Measurements from ENCODE around the gene SLC22A16.

The SLC22A16 gene

DNA sequence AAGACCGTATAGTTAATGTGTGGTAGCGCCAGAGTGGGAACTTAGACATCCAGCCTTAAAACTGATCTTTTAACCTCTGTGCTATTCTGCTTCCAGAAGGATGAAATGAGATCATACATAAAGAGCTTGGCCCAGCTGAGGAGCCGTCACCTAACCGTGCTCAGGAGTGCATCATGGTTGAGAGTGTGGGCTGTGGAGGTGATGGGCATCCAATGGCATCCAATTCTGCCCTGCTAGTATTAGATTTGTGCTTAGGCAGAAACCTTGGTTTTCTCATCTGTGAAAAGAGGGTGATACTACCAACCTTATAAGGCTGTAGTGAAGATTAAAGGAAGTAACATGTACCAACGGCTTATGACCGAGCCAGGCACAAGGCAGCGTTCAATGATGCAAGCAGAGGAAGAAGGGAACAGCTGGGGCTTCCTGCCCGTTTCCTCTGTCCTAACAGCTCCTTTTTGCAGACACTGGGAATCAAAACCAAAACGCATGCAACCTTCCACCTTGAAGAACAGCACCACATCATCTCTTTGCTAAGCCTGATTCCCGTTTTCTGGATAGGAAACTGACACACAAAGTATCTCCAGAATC, 1.3 kb downstream of the SLC22A16 start:
- Histone ChIP-seq H3K4me1 (ENCODE audit: control insufficient read depth, insufficient read depth, low read depth, low read length) (no peaks in the 10 kb centered on the region), H3K14ac (ENCODE audit: low read length in 2 of 2) (no peak overlapping the region), H4K91ac (ENCODE audit: low read length) (no peak overlapping the region), H3K9me3 (ENCODE audit: control insufficient read depth, low read length) (no peaks in the 10 kb centered on the region), H3K23ac (ENCODE audit: low read length in 2 of 2) (no peak overlapping the region), H3K18ac (ENCODE audit: low read depth in 1 of 2, low read length in 2 of 2) (no peak overlapping the region), H4K8ac (ENCODE audit: low read length) (no peak overlapping the region), H3K79me1 (replicated peaks; ENCODE audit: low read length, poor library complexity, severe bottlenecking) (no peaks in the 10 kb centered on the region), H3K36me3 (ENCODE audit: control insufficient read depth in 1 of 2, insufficient read depth in 2 of 2, low read depth in 1 of 2, low read length in 2 of 2) (no peaks in the 10 kb centered on the region), H3K4me2 (ENCODE audit: low read length, poor library complexity, severe bottlenecking) (no peak overlapping the region), H2AK5ac (ENCODE audit: low read length, severe bottlenecking) (no peak overlapping the region), H2AFZ (ENCODE audit: low read depth, low read length) (no peak overlapping the region), H2BK12ac (ENCODE audit: low read length in 2 of 2) (no peak overlapping the region), H3K27me3 (ENCODE audit: control insufficient read depth in 1 of 2, insufficient read depth in 1 of 2, low read length in 2 of 2) (peaks cover 8 to 67% of the 10 kb centered on the region in 2 experiments), H2BK120ac (ENCODE audit: low read depth, low read length) (no peak overlapping the region), H3K4ac (ENCODE audit: low read depth in 1 of 2, low read length in 2 of 2) (no peak overlapping the region), H3K27ac (ENCODE audit: low read length, poor library complexity, severe bottlenecking) (no peak overlapping the region), H3K4me3 (ENCODE audit: insufficient read depth in 1 of 2, low read depth in 1 of 2, low read length in 2 of 2) (no peak overlapping the region), H3K9ac (ENCODE audit: low read length) (no peak overlapping the region), H2BK5ac (ENCODE audit: low read depth, low read length, poor library complexity, severe bottlenecking) (no peak overlapping the region), H2BK15ac (ENCODE audit: low read depth, poor library complexity, severe bottlenecking) (no peak overlapping the region)
- no peak for DNase-seq
- 86% methylated on average over 8 of the region's 10 CpGs for WGBS

DNA sequence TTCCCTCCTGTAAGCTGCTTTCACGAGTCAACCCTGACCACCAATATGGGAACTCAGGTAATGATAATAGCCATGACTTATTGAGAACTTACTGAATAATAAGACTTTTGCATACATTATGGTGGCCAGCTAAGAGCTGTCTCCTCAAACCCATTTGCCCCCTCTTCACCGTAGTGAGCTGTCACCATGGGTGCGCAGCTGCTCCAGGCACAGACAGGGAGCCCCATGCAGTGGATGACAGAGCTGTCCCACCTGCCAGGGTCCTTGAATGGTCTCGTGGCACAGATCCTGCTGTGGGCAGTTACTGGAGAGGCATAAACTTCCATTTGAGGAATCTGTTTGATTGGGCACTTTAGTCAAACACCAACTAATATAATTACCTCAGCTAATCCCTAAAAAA, 1.9 kb downstream of the SLC22A16 start:
- H2BK12ac ChIP-seq (ENCODE audit: low read length in 2 of 2): no peak overlapping the region
- no peak for DNase-seq
- H4K91ac ChIP-seq (ENCODE audit: low read length): no peak overlapping the region
- H3K14ac ChIP-seq (ENCODE audit: low read length in 2 of 2): no peak overlapping the region
- H2BK5ac ChIP-seq (ENCODE audit: low read depth, low read length, poor library complexity, severe bottlenecking): no peak overlapping the region
- 92% methylated on average over 2 of the region's 4 CpGs for WGBS
- H2BK120ac ChIP-seq (ENCODE audit: low read depth, low read length): no peak overlapping the region
- H2AFZ ChIP-seq (ENCODE audit: low read depth, low read length): no peak overlapping the region
- no peaks in the 10 kb centered on the region for H3K36me3 ChIP-seq (ENCODE audit: control insufficient read depth in 1 of 2, insufficient read depth in 2 of 2, low read depth in 1 of 2, low read length in 2 of 2)
- H3K4ac ChIP-seq (ENCODE audit: low read depth in 1 of 2, low read length in 2 of 2): no peak overlapping the region
- H3K9ac ChIP-seq (ENCODE audit: low read length): no peak overlapping the region
- no peaks in the 10 kb centered on the region for H3K9me3 ChIP-seq (ENCODE audit: control insufficient read depth, low read length)
- H3K23ac ChIP-seq (ENCODE audit: low read length in 2 of 2): no peak overlapping the region
- H3K4me3 ChIP-seq (ENCODE audit: insufficient read depth in 1 of 2, low read depth in 1 of 2, low read length in 2 of 2): no peak overlapping the region
- H2AK5ac ChIP-seq (ENCODE audit: low read length, severe bottlenecking): no peak overlapping the region
- H3K18ac ChIP-seq (ENCODE audit: low read depth in 1 of 2, low read length in 2 of 2): no peak overlapping the region
- H3K27ac ChIP-seq (ENCODE audit: low read length, poor library complexity, severe bottlenecking): no peak overlapping the region
- no peak overlapping the region for H4K8ac ChIP-seq (ENCODE audit: low read length)
- H3K79me1 ChIP-seq (replicated peaks; ENCODE audit: low read length, poor library complexity, severe bottlenecking): no peaks in the 10 kb centered on the region
- no peaks in the 10 kb centered on the region for H3K4me1 ChIP-seq (ENCODE audit: control insufficient read depth, insufficient read depth, low read depth, low read length)
- no peak overlapping the region for H2BK15ac ChIP-seq (ENCODE audit: low read depth, poor library complexity, severe bottlenecking)
- peaks cover 9 to 63% of the 10 kb centered on the region in 2 experiments for H3K27me3 ChIP-seq (ENCODE audit: control insufficient read depth in 1 of 2, insufficient read depth in 1 of 2, low read length in 2 of 2)
- no peak overlapping the region for H3K4me2 ChIP-seq (ENCODE audit: low read length, poor library complexity, severe bottlenecking)

DNA sequence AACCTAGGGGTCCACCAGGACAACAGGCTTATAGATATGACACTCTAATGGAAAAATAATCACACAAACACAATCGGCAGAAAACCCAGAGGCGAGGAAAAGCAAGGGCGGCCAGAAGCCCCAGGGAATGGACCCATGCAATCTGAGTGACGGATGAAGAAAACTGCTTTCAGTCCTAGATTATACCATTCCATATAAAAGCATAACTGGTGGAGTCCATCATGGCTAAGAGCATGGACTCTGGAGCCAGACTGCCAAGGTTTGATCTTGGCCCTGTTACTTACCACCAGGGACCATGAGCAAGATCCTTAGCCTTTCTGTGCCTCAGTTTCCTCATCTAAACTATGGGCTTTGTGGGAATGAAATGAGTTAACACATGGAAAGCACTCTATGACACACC, 3.7 kb downstream of the SLC22A16 start:
- H3K36me3 ChIP-seq (ENCODE audit: control insufficient read depth in 1 of 2, insufficient read depth in 2 of 2, low read depth in 1 of 2, low read length in 2 of 2): no peaks in the 10 kb centered on the region
- no peak overlapping the region for H4K91ac ChIP-seq (ENCODE audit: low read length)
- no peaks in the 10 kb centered on the region for H3K4me1 ChIP-seq (ENCODE audit: control insufficient read depth, insufficient read depth, low read depth, low read length)
- no peak overlapping the region for H3K23ac ChIP-seq (ENCODE audit: low read length in 2 of 2)
- H3K14ac ChIP-seq (ENCODE audit: low read length in 2 of 2): no peak overlapping the region
- no peak overlapping the region for H3K18ac ChIP-seq (ENCODE audit: low read depth in 1 of 2, low read length in 2 of 2)
- H3K79me1 ChIP-seq (replicated peaks; ENCODE audit: low read length, poor library complexity, severe bottlenecking): no peaks in the 10 kb centered on the region
- no peak overlapping the region for H3K27ac ChIP-seq (ENCODE audit: low read length, poor library complexity, severe bottlenecking)
- H3K4me2 ChIP-seq (ENCODE audit: low read length, poor library complexity, severe bottlenecking): no peak overlapping the region
- H2BK120ac ChIP-seq (ENCODE audit: low read depth, low read length): no peak overlapping the region
- no peak overlapping the region for H2BK12ac ChIP-seq (ENCODE audit: low read length in 2 of 2)
- no peak overlapping the region for H3K4ac ChIP-seq (ENCODE audit: low read depth in 1 of 2, low read length in 2 of 2)
- no peak overlapping the region for H4K8ac ChIP-seq (ENCODE audit: low read length)
- no peak overlapping the region for H3K4me3 ChIP-seq (ENCODE audit: insufficient read depth in 1 of 2, low read depth in 1 of 2, low read length in 2 of 2)
- no peak for DNase-seq
- no peaks in the 10 kb centered on the region for H3K9me3 ChIP-seq (ENCODE audit: control insufficient read depth, low read length)
- H3K9ac ChIP-seq (ENCODE audit: low read length): no peak overlapping the region
- H3K27me3 ChIP-seq (ENCODE audit: control insufficient read depth in 1 of 2, insufficient read depth in 1 of 2, low read length in 2 of 2): peaks cover 6 to 52% of the 10 kb centered on the region in 2 experiments
- 95% methylated on average over 4 of the region's 4 CpGs for WGBS
- no peak overlapping the region for H2BK15ac ChIP-seq (ENCODE audit: low read depth, poor library complexity, severe bottlenecking)
- H2AFZ ChIP-seq (ENCODE audit: low read depth, low read length): no peak overlapping the region
- H2AK5ac ChIP-seq (ENCODE audit: low read length, severe bottlenecking): no peak overlapping the region
- no peak overlapping the region for H2BK5ac ChIP-seq (ENCODE audit: low read depth, low read length, poor library complexity, severe bottlenecking)

DNA sequence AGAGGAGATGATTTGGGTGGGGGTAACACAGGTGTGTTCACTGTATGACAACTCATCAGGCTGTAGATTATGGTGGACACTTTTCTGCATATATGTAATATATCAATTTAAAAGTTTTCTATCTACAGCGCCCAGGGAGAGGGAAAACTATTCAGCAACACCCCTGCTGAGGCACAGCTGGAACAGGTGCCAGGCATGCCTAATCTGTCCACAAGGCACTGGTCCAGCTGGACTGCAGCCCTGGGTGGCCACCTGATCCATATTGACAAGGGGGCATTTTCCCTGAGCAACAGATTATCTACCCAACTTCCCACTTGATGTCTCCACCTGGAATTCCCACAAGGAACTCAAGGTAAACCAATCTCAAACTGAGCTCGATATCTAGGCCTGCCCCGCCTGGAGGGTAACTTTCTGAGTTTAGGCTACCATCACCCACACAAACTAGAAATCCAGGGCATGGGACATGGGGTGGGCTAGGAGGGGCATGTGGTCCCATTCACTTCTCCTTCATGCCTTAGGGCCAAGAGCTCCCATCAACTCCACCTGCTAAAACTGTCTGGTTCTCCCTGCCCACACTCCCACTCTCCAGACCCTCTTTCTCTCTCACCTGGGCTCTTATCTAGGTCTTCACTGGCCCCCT, 4.6 kb downstream of the SLC22A16 start:
- H3K9me3 ChIP-seq (ENCODE audit: control insufficient read depth, low read length): no peaks in the 10 kb centered on the region

More for the DNA sequence above, 4.6 kb downstream of the SLC22A16 start:
- Histone ChIP-seq H3K36me3 (ENCODE audit: control insufficient read depth in 1 of 2, insufficient read depth in 2 of 2, low read depth in 1 of 2, low read length in 2 of 2) (no peaks in the 10 kb centered on the region), H4K91ac (ENCODE audit: low read length) (no peak overlapping the region), H3K4me1 (ENCODE audit: control insufficient read depth, insufficient read depth, low read depth, low read length) (no peaks in the 10 kb centered on the region), H3K27ac (ENCODE audit: low read length, poor library complexity, severe bottlenecking) (no peak overlapping the region), H3K4me2 (ENCODE audit: low read length, poor library complexity, severe bottlenecking) (no peak overlapping the region), H2AFZ (ENCODE audit: low read depth, low read length) (no peak overlapping the region), H2BK5ac (ENCODE audit: low read depth, low read length, poor library complexity, severe bottlenecking) (no peak overlapping the region), H2AK5ac (ENCODE audit: low read length, severe bottlenecking) (no peak overlapping the region), H3K4me3 (ENCODE audit: insufficient read depth in 1 of 2, low read depth in 1 of 2, low read length in 2 of 2) (no peak overlapping the region), H2BK12ac (ENCODE audit: low read length in 2 of 2) (no peak overlapping the region), H3K18ac (ENCODE audit: low read depth in 1 of 2, low read length in 2 of 2) (no peak overlapping the region), H3K9ac (ENCODE audit: low read length) (no peak overlapping the region), H3K14ac (ENCODE audit: low read length in 2 of 2) (no peak overlapping the region), H4K8ac (ENCODE audit: low read length) (no peak overlapping the region), H3K23ac (ENCODE audit: low read length in 2 of 2) (no peak overlapping the region), H2BK120ac (ENCODE audit: low read depth, low read length) (no peak overlapping the region), H3K79me1 (replicated peaks; ENCODE audit: low read length, poor library complexity, severe bottlenecking) (no peaks in the 10 kb centered on the region), H3K4ac (ENCODE audit: low read depth in 1 of 2, low read length in 2 of 2) (no peak overlapping the region), H2BK15ac (ENCODE audit: low read depth, poor library complexity, severe bottlenecking) (no peak overlapping the region), H3K27me3 (ENCODE audit: control insufficient read depth in 1 of 2, insufficient read depth in 1 of 2, low read length in 2 of 2) (peaks cover 6 to 56% of the 10 kb centered on the region in 2 experiments)
- DNase-seq: no peak
- WGBS: 96% methylated on average over 1 of the region's 3 CpGs

Measured in mesenchymal stem cell (in vitro differentiated cells and primary cell).